MCF 10A (cell line): Measurements from ENCODE around the gene QPCT. TPM values are rescaled to one million over a fixed set of nuclear protein-coding genes. Genes with fewer than 3 reads are reported as not detected.

ENCODE experiments used
- BruUV-seq: library from RNA; stranded (reverse); fragments of 400-500 nt; replicated peaks from 2 replicates; lab custom pipeline; 2021; lab: Mats Ljungman, UMichigan
- CTCF ChIA-PET: fragments of 300-600 bp; sonication (Branson Sonifier 250); formaldehyde crosslinking; extraction: SDS; loops from one replicate; lab custom pipeline; 2021; ENCODE audit warnings: antibody characterized with exemption, inconsistent platforms; lab: Yijun Ruan, JAX
- POLR2A ChIA-PET: fragments of 300-600, 350-650 bp; sonication (Branson Sonifier 250); formaldehyde crosslinking; extraction: SDS; loops from one replicate; lab custom pipeline; 2020; ENCODE audit warnings: antibody characterized with exemption, inconsistent platforms; lab: Yijun Ruan, JAX
- DNase-seq: peaks from one replicate; pipeline ENCODE4 v3.0.0-alpha.2; 2018; ENCODE audit not compliant: unreplicated experiment
- H3K27ac Mint-ChIP-seq: one replicate; pipeline ENCODE4 v1.8.0; 2022; ENCODE audit warnings: mild to moderate bottlenecking, low read depth, mixed read lengths; ENCODE audit not compliant: unreplicated experiment
- H3K27me3 Mint-ChIP-seq: one replicate; pipeline ENCODE4 v1.8.0; 2022; ENCODE audit warnings: mixed read lengths; ENCODE audit not compliant: insufficient read depth, unreplicated experiment
- H3K36me3 Mint-ChIP-seq: one replicate; pipeline ENCODE4 v1.8.0; 2022; ENCODE audit warnings: mild to moderate bottlenecking, moderate library complexity, mixed read lengths; ENCODE audit not compliant: insufficient read depth, unreplicated experiment
- H3K4me1 Mint-ChIP-seq: one replicate; pipeline ENCODE4 v1.8.0; 2022; ENCODE audit warnings: mixed read lengths; ENCODE audit not compliant: insufficient read depth, unreplicated experiment
- H3K4me3 Mint-ChIP-seq: one replicate; pipeline ENCODE4 v1.8.0; 2022; ENCODE audit warnings: mild to moderate bottlenecking, moderate library complexity, mixed read lengths; ENCODE audit not compliant: unreplicated experiment
- H3K9me3 Mint-ChIP-seq: one replicate; pipeline ENCODE4 v1.8.0; 2022; ENCODE audit warnings: mixed read lengths; ENCODE audit not compliant: unreplicated experiment
- CTCF ChIP-seq: fragments of 200-600 bp; IDR thresholded peaks from one replicate; pipeline ENCODE4 v1.8.0; 2022; ENCODE audit warnings: antibody characterized with exemption, mild to moderate bottlenecking; ENCODE audit not compliant: unreplicated experiment
- intact Hi-C: fragments of 100-400 bp; cut with micrococcal nuclease; formaldehyde crosslinking; loops from 2 replicates; pipeline ENCODE4 v1.14.1; 2022
- total RNA-seq: library from RNA; stranded (reverse); gene quantifications from 2 replicates; pipeline ENCODE4 v1.2.3, GENCODE V29; 2022

QPCT gene
- total RNA-seq, 1 experiment from 2014 or later, result not detected

- no peak for TF ChIP-seq CTCF
- DNase-seq, result no peak
- POLR2A ChIA-PET, result interaction anchor here (0.6 to 7.1 kb wide), 3 partner anchors 14 to 300 kb away, joined by 3 to 53 read pairs (median 3); partner anchors contain the start of gene PRKD3
- H3K4me3 Mint-ChIP-seq, result no peak overlapping the region
- BruUV-seq, result no TSS peak
- CTCF ChIA-PET, result interaction anchor here (0.8 kb wide), 1 partner anchor 11 kb away, joined by 3 read pairs; no protein-coding TSS in a partner anchor
- no peaks in the 10 kb centered on the region for H3K9me3 Mint-ChIP-seq
- no peak overlapping the region for H3K27ac Mint-ChIP-seq
- no peaks in the 10 kb centered on the region for H3K36me3 Mint-ChIP-seq
- intact Hi-C loops, result no loop called here
- H3K4me1 Mint-ChIP-seq, result peaks cover 6% of the 10 kb centered on the region
- no peaks in the 10 kb centered on the region for H3K27me3 Mint-ChIP-seq
Observed at GRCh38 chr2:37338933-37339332, 5.5 kb upstream of the QPCT start.

GRCh38 chr2:37340637-37341036 lies 3.8 kb upstream of the QPCT start:
- Mint-ChIP-seq H3K4me1 (peaks cover 10% of the 10 kb centered on the region), H3K4me3 (no peak overlapping the region), H3K36me3 (no peaks in the 10 kb centered on the region), H3K9me3 (no peaks in the 10 kb centered on the region), H3K27me3 (no peaks in the 10 kb centered on the region), H3K27ac (no peak overlapping the region)
- DNase-seq, result no peak
- intact Hi-C loops, result no loop called here
- ChIA-PET POLR2A (interaction anchor here (0.7 to 7.1 kb wide), 4 partner anchors 16 to 537 kb away, joined by 3 to 53 read pairs (median 4); partner anchors contain the start of gene PRKD3), CTCF (interaction anchor here (0.6 to 1.6 kb wide), 2 partner anchors 21 to 56 kb away, joined by 3 to 6 read pairs; no protein-coding TSS in a partner anchor)
- TF ChIP-seq CTCF, result no peak
- BruUV-seq, result no TSS peak

- POLR2A ChIA-PET, result interaction anchor here (0.7 to 1.4 kb wide), 2 partner anchors 18 to 35 kb away, joined by 3 to 6 read pairs; partner anchors contain the start of gene PRKD3
- TF ChIP-seq CTCF, result no peak
- peaks cover 10% of the 10 kb centered on the region for H3K4me1 Mint-ChIP-seq
- no peaks in the 10 kb centered on the region for H3K9me3 Mint-ChIP-seq
- no peak for DNase-seq
- H3K36me3 Mint-ChIP-seq, result no peaks in the 10 kb centered on the region
- BruUV-seq, result no TSS peak
- H3K4me3 Mint-ChIP-seq, result no peak overlapping the region
- no peak overlapping the region for H3K27ac Mint-ChIP-seq
- CTCF ChIA-PET, result interaction anchor here (0.6 to 1.3 kb wide), 10 partner anchors 12 to 1128 kb away, joined by 3 to 6 read pairs (median 3); no protein-coding TSS in a partner anchor
- no peaks in the 10 kb centered on the region for H3K27me3 Mint-ChIP-seq
- intact Hi-C loops, result no loop called here
Observed at GRCh38 chr2:37342591-37343220, 1.7 kb upstream of the QPCT start.

GRCh38 chr2:37343537-37344434 lies 644 bp upstream of the QPCT start:
- no TSS peak for BruUV-seq
- H3K4me1 Mint-ChIP-seq, result peaks cover 10% of the 10 kb centered on the region
- POLR2A ChIA-PET, result interaction anchor here (1.4 kb wide), 1 partner anchor 19 kb away, joined by 6 read pairs; the partner anchor contains the start of gene PRKD3
- no peaks in the 10 kb centered on the region for H3K9me3 Mint-ChIP-seq
- no peak overlapping the region for H3K4me3 Mint-ChIP-seq
- H3K27ac Mint-ChIP-seq, result peak overlapping the region; percentile 76
- no peaks in the 10 kb centered on the region for H3K27me3 Mint-ChIP-seq
- peak; percentile 25 for TF ChIP-seq CTCF
- intact Hi-C loops, result no loop called here
- no peak for DNase-seq
- CTCF ChIA-PET, result interaction anchor here (0.6 to 1.3 kb wide), 5 partner anchors 14 to 534 kb away, joined by 3 to 6 read pairs (median 4); no protein-coding TSS in a partner anchor
- no peaks in the 10 kb centered on the region for H3K36me3 Mint-ChIP-seq
